Fibroblast of villous mesenchyme (primary cell): Measurements from ENCODE around the gene KDM4B. TPM values are rescaled to one million over a fixed set of nuclear protein-coding genes. Genes with fewer than 3 reads are reported as not detected.
A peak's percentile ranks its signal among the peaks of the same experiment; 100 is the strongest.

Source experiments
- DNase-seq: peaks from one replicate; pipeline ENCODE4 v3.0.0-alpha.2; 2010; ENCODE audit warnings: low read depth
- H3K4me3 ChIP-seq: 2 replicates; pipeline ENCODE4 v1.5.1; 2011; ENCODE audit warnings: low read depth, mild to moderate bottlenecking, low read length
- CTCF ChIP-seq: IDR thresholded peaks from 2 replicates; pipeline ENCODE4 v1.5.1; 2012; ENCODE audit warnings: low read depth, mild to moderate bottlenecking, low read length; ENCODE audit not compliant: insufficient read depth
- total RNA-seq: library from RNA; depleted of rRNA; stranded (reverse); fragments of >200 nt; gene quantifications from 2 replicates; pipeline ENCODE4 v1.2.3, GENCODE V29; 2012

KDM4B gene
- total RNA-seq, 1 donor, result 17.7 TPM

- TF ChIP-seq CTCF, result no peak
Observed at GRCh38 chr19:5136073-5136855, 167.4 kb downstream of the KDM4B start.

GRCh38 chr19:5137114-5137513 is 168.2 kb downstream of the KDM4B start:
- no peak overlapping the region for H3K4me3 ChIP-seq
- no peak for TF ChIP-seq CTCF
- DNase-seq, result no peak

More at GRCh38 chr19:5136073-5136855, 167.4 kb downstream of the KDM4B start:
- H3K4me3 ChIP-seq, result no peak overlapping the region
- no peak for DNase-seq

- peak; percentile 18 for TF ChIP-seq CTCF
- no peak for DNase-seq
- H3K4me3 ChIP-seq, result no peak overlapping the region
Observed at GRCh38 chr19:5137571-5138124, 168.7 kb downstream of the KDM4B start.

GRCh38 chr19:5138606-5139582 is 170.0 kb downstream of the KDM4B start:
- no peak overlapping the region for H3K4me3 ChIP-seq
- no peak for TF ChIP-seq CTCF
- DNase-seq, result peak; percentile 54

GRCh38 chr19:5139583-5140325 is 170.8 kb downstream of the KDM4B start:
- no peak for TF ChIP-seq CTCF
- no peak for DNase-seq
- no peak overlapping the region for H3K4me3 ChIP-seq
